Measurements from ENCODE around the gene ARHGEF10L. TPM values are rescaled to one million over a fixed set of nuclear protein-coding genes. Genes with fewer than 3 reads are reported as not detected.
"Not testable (repeated sequence)": the region's sequence is repeated elsewhere in the genome, so short reads cannot be mapped to it uniquely, and the experiment has no call there.

The ARHGEF10L gene
- total RNA-seq, 4 donors from 2014 or later, result 30.0 to 61.4 (median 44.7) TPM

DNA sequence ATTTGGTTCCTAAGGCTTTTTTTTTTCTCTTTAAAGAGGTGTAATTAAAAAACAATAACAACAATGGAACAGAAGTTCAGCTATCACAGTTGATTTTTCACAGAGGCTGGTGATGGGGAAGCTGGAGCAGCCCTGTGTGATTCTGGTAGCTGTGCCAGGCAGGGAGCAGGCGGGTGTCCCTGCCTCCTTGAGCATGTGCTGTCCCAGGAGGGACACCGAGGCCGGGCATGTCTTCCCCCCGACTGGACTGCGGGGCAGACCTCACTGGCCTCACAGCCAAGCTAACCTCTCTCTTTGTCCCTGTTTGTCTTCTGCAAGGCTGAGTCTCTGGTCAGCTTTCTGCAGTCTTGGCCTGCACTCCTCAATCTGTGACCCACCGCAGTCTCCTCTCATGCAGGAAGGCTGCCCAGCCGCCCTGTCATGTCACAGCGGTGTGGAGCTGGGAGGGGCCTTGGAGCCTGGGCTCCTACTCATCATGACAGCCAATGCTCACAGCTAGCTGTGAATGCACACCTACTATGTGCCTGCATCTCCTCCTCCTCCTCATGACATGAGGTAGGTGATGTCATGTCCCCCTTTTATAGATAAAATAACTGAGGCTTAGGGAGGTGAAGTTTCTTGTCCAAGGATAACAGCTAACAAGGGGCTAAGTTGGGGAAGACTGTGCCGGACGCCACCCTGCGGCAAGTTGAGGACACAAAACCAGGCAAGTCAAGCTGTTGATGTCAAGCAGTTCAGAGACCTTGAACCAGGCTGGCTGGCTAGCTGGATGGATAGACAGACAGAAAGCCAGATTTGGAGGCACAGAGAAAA is 205.4 kb downstream of the ARHGEF10L start:
- TF ChIP-seq, protein P1, sequence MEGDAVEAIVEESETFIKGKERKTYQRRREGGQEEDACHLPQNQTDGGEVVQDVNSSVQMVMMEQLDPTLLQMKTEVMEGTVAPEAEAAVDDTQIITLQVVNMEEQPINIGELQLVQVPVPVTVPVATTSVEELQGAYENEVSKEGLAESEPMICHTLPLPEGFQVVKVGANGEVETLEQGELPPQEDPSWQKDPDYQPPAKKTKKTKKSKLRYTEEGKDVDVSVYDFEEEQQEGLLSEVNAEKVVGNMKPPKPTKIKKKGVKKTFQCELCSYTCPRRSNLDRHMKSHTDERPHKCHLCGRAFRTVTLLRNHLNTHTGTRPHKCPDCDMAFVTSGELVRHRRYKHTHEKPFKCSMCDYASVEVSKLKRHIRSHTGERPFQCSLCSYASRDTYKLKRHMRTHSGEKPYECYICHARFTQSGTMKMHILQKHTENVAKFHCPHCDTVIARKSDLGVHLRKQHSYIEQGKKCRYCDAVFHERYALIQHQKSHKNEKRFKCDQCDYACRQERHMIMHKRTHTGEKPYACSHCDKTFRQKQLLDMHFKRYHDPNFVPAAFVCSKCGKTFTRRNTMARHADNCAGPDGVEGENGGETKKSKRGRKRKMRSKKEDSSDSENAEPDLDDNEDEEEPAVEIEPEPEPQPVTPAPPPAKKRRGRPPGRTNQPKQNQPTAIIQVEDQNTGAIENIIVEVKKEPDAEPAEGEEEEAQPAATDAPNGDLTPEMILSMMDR (IDR thresholded peaks at IDR 0.05), result no peak
- no peak for TF ChIP-seq POLR2A (IDR thresholded peaks at IDR 0.05)
- Histone ChIP-seq H3K27ac (no peak overlapping the region), H3K4me3 (no peak overlapping the region), H3K36me3 (no peaks in the 10 kb centered on the region), H3K9me3 (no peaks in the 10 kb centered on the region), H3K4me1 (peaks cover 0 to 6% (median 0%) of the 10 kb centered on the region in 3 donors), H3K27me3 (peaks cover 0 to 54% (median 1%) of the 10 kb centered on the region in 4 donors)
- 77 to 87% methylated on average over 8 to 10 of the region's 11 CpGs for WGBS, 2 donors
- DNase-seq, result no peak
- intact Hi-C loops (cut with DNase I), result no loop called here

DNA sequence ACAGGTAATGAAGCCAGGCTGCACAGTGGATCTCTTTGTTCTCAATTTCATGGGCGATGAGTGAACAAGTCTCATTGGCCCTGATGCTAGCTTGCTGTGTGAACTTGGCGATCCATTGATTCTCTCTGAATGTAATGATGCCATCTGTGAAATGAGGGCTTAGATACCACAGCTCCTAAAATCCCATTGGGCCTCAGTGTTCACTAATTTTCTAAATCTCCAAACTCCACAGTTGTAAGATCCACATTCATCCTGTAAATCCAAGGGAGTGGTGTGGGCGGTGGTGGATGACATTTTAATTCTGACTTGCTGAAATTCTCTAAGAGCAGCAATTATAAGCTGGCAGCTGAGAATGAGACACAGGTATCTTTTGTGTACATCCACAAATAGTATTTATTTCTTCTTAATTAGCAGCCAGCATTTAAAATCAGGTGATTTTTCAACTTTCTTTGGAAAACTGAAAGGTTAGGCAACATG is 206.0 kb downstream of the ARHGEF10L start:
- TF ChIP-seq POLR2A (IDR thresholded peaks at IDR 0.05), result no peak
- TF ChIP-seq, protein P1 (IDR thresholded peaks at IDR 0.05), result no peak
- H3K4me3 ChIP-seq, result no peak overlapping the region
- no peak overlapping the region for H3K27ac ChIP-seq
- peaks cover 0 to 47% (median 1%) of the 10 kb centered on the region in 4 donors for H3K27me3 ChIP-seq
- no peaks in the 10 kb centered on the region for H3K9me3 ChIP-seq
- WGBS, 2 donors, result 61 to 78% methylated on average over 2 to 3 of the region's 3 CpGs
- DNase-seq, result no peak
- H3K36me3 ChIP-seq, result no peaks in the 10 kb centered on the region
- intact Hi-C loops (cut with DNase I), result no loop called here
- H3K4me1 ChIP-seq, result peaks cover 0 to 6% (median 0%) of the 10 kb centered on the region in 3 donors

DNA sequence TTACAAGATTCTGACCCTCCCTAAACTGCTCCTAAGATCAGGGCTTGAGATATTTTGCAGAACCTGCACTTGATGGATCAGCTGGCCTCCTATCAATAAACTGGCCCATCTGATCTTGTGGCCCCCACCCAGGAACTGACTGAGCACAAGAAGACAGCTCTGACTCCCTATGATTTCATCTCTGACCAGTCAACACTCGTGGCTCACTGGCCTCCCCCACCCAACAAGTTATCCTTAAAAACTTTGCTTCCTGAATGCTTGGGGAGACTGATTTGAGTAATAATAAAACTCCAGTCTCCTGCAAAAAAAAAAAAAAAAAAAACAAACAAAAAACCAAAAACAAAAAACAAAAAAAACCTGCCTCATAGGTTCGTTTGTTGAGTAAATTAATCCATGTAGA is 206.8 kb downstream of the ARHGEF10L start:
- DNase-seq; H3K4me3 ChIP-seq; H3K9me3 ChIP-seq; H3K27ac ChIP-seq; H3K4me1 ChIP-seq; intact Hi-C loops (cut with DNase I); H3K36me3 ChIP-seq: not testable (repeated sequence)
- peaks cover 0 to 40% (median 0%) of the 10 kb centered on the region in 4 donors for H3K27me3 ChIP-seq
- WGBS, 2 donors, result 27 to 31% methylated on average over 2 of the region's 2 CpGs

DNA sequence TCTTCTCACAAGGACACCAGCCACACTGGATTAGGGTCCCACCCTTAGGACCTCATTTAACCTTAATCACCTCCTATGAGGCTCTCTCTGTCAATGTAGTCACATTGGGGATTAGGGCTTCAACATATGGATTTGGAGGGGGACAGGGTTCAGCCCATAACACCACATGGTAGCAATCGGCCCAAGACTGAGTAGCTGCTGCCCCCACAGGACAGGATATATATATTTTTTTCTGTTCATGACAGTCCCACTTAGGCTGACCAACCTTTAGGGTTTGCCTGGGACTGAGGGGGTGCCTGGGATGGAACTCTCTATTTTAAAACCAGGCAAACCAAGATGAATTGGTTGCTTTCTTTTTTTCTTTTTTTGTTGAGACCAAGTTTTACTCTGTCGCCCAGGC is 207.4 kb downstream of the ARHGEF10L start:
- 56 to 80% methylated on average over 2 of the region's 2 CpGs for WGBS, 2 donors

More for the DNA sequence above, 207.4 kb downstream of the ARHGEF10L start:
- no peak for DNase-seq
- no peak overlapping the region for H3K27ac ChIP-seq
- H3K36me3 ChIP-seq, result no peaks in the 10 kb centered on the region
- intact Hi-C loops (cut with DNase I), result no loop called here
- peaks cover 0 to 6% (median 0%) of the 10 kb centered on the region in 3 donors for H3K4me1 ChIP-seq
- H3K4me3 ChIP-seq, result no peak overlapping the region
- TF ChIP-seq POLR2A (IDR thresholded peaks at IDR 0.05), result no peak
- TF ChIP-seq, protein P1 (IDR thresholded peaks at IDR 0.05), result no peak
- peaks cover 0 to 33% (median 0%) of the 10 kb centered on the region in 4 donors for H3K27me3 ChIP-seq
- no peaks in the 10 kb centered on the region for H3K9me3 ChIP-seq

Other genes with a start within 250 kb of the ARHGEF10L start
- not detected for gene PADI4, start 231.5 kb upstream of the ARHGEF10L start, total RNA-seq
- gene PADI6, start 167.5 kb upstream of the ARHGEF10L start, total RNA-seq, result not detected
- 10 to 100 TPM; 51.3 to 81.3 (median 53.6) TPM for gene RCC2, start 100.0 kb upstream of the ARHGEF10L start, total RNA-seq
- gene ACTL8, start 215.6 kb downstream of the ARHGEF10L start, total RNA-seq, result under 1 TPM in 3 of 4 donors, not detected in 1; 0.18 to 0.50 (median 0.19) TPM